Measurements from ENCODE around the gene ZNF683. TPM values are rescaled to one million over a fixed set of nuclear protein-coding genes. Genes with fewer than 3 reads are reported as not detected.

ZNF683 gene
- total and polyA plus RNA-seq, 4 experiments from 2014 or later, result 0.49 to 0.63 TPM; not detected in 2

GRCh38 chr1:26370591-26371382 lies 1.8 kb downstream of the ZNF683 start:
- CTCF ChIA-PET (ENCODE audit: partially characterized antibody), result interaction anchor here (1.1 to 15.0 kb wide), 7 partner anchors 8 to 88 kb away, joined by 3 to 307 read pairs (median 4); partner anchors contain the start of genes CD52 and SH3BGRL3
- Mint-ChIP-seq H3K27me3 (no peaks in the 10 kb centered on the region), H3K36me3 (no peaks in the 10 kb centered on the region), H3K27ac (peak overlapping the region; percentile 81 to 97 (median 88)), H3K4me1 (peaks cover 51 to 80% (median 64%) of the 10 kb centered on the region in 4 donors), H3K4me3 (peak overlapping the region in 7 of 8 donors; percentile 60 to 79 (median 68)), H3K9me3 (peaks cover 0 to 6% (median 3%) of the 10 kb centered on the region in 8 donors)
- Histone ChIP-seq H3K4me3 (ENCODE audit: low read length in 2 of 2) (peak overlapping the region in 1 of 2 donors; percentile 23), H3K27me3 (ENCODE audit: insufficient read depth, low read length) (no peaks in the 10 kb centered on the region), H3K27ac (ENCODE audit: low read depth, low read length) (no peak overlapping the region), H3K36me3 (ENCODE audit: insufficient read depth, low read length) (no peaks in the 10 kb centered on the region), H3K9me3 (ENCODE audit: control insufficient read depth in 1 of 2, low read length in 2 of 2) (no peaks in the 10 kb centered on the region), H3K4me1 (ENCODE audit: insufficient read depth, low read length) (peaks cover 81% of the 10 kb centered on the region)
- POLR2A ChIA-PET (ENCODE audit: partially characterized antibody), result interaction anchor here (0.5 to 2.8 kb wide), 19 partner anchors 8 to 137 kb away, joined by 3 to 20 read pairs (median 4); partner anchors contain the start of genes CEP85 and SH3BGRL3
- DNase-seq, result no peak
- intact Hi-C loops (cut with micrococcal nuclease), result no loop called here

GRCh38 chr1:26368486-26368885 lies 4.1 kb downstream of the ZNF683 start:
- peak overlapping the region in 5 of 7 donors; percentile 38 to 68 (median 57) for H3K27ac Mint-ChIP-seq
- DNase-seq, result no peak

GRCh38 chr1:26368006-26368405 lies 4.5 kb downstream of the ZNF683 start:
- Histone ChIP-seq H3K9me3 (ENCODE audit: control insufficient read depth in 1 of 2, low read length in 2 of 2) (no peaks in the 10 kb centered on the region), H3K27me3 (ENCODE audit: insufficient read depth, low read length) (no peaks in the 10 kb centered on the region), H3K36me3 (ENCODE audit: insufficient read depth, low read length) (no peaks in the 10 kb centered on the region), H3K27ac (ENCODE audit: low read depth, low read length) (no peak overlapping the region), H3K4me3 (ENCODE audit: low read length in 2 of 2) (no peak overlapping the region), H3K4me1 (ENCODE audit: insufficient read depth, low read length) (peaks cover 71% of the 10 kb centered on the region)
- Mint-ChIP-seq H3K36me3 (no peaks in the 10 kb centered on the region), H3K4me3 (no peak overlapping the region), H3K27me3 (no peaks in the 10 kb centered on the region), H3K4me1 (peaks cover 35 to 75% (median 57%) of the 10 kb centered on the region in 4 donors), H3K27ac (peak overlapping the region in 6 of 7 donors; percentile 22 to 81 (median 53)), H3K9me3 (peaks cover 0 to 6% (median 3%) of the 10 kb centered on the region in 8 donors)
- intact Hi-C loops (cut with micrococcal nuclease), result no loop called here
- ChIA-PET POLR2A (ENCODE audit: partially characterized antibody) (interaction anchor here (0.8 to 1.7 kb wide), 4 partner anchors 10 to 83 kb away, joined by 3 to 6 read pairs (median 4); no protein-coding TSS in a partner anchor), CTCF (ENCODE audit: partially characterized antibody) (interaction anchor here (1.0 to 15.0 kb wide), 3 partner anchors 9 to 85 kb away, joined by 3 to 307 read pairs (median 195); partner anchors contain the start of gene SH3BGRL3)
- no peak for DNase-seq

More at GRCh38 chr1:26368486-26368885, 4.1 kb downstream of the ZNF683 start:
- no peaks in the 10 kb centered on the region for H3K27me3 ChIP-seq (ENCODE audit: insufficient read depth, low read length)
- no peaks in the 10 kb centered on the region for H3K9me3 ChIP-seq (ENCODE audit: control insufficient read depth in 1 of 2, low read length in 2 of 2)
- Mint-ChIP-seq H3K36me3 (no peaks in the 10 kb centered on the region), H3K27me3 (no peaks in the 10 kb centered on the region), H3K4me1 (peaks cover 38 to 75% (median 56%) of the 10 kb centered on the region in 4 donors), H3K9me3 (peaks cover 0 to 6% (median 3%) of the 10 kb centered on the region in 8 donors), H3K4me3 (no peak overlapping the region)
- CTCF ChIA-PET (ENCODE audit: partially characterized antibody), result interaction anchor here (1.0 to 15.0 kb wide), 3 partner anchors 8 to 86 kb away, joined by 3 to 307 read pairs (median 195); partner anchors contain the start of gene SH3BGRL3
- POLR2A ChIA-PET (ENCODE audit: partially characterized antibody), result interaction anchor here (0.9 to 2.8 kb wide), 4 partner anchors 10 to 83 kb away, joined by 3 to 20 read pairs (median 5); no protein-coding TSS in a partner anchor
- H3K4me1 ChIP-seq (ENCODE audit: insufficient read depth, low read length), result peaks cover 71% of the 10 kb centered on the region
- no peak overlapping the region for H3K4me3 ChIP-seq (ENCODE audit: low read length in 2 of 2)
- intact Hi-C loops (cut with micrococcal nuclease), result no loop called here
- H3K36me3 ChIP-seq (ENCODE audit: insufficient read depth, low read length), result no peaks in the 10 kb centered on the region
- no peak overlapping the region for H3K27ac ChIP-seq (ENCODE audit: low read depth, low read length)

GRCh38 chr1:26367441-26367840 lies 5.1 kb downstream of the ZNF683 start:
- intact Hi-C loops (cut with micrococcal nuclease), result no loop called here
- Histone ChIP-seq H3K27ac (ENCODE audit: low read depth, low read length) (no peak overlapping the region), H3K36me3 (ENCODE audit: insufficient read depth, low read length) (no peaks in the 10 kb centered on the region), H3K9me3 (ENCODE audit: control insufficient read depth in 1 of 2, low read length in 2 of 2) (no peaks in the 10 kb centered on the region), H3K4me3 (ENCODE audit: low read length in 2 of 2) (no peak overlapping the region), H3K27me3 (ENCODE audit: insufficient read depth, low read length) (no peaks in the 10 kb centered on the region), H3K4me1 (ENCODE audit: insufficient read depth, low read length) (peaks cover 70% of the 10 kb centered on the region)
- no peak for DNase-seq
- Mint-ChIP-seq H3K27me3 (no peaks in the 10 kb centered on the region), H3K27ac (peak overlapping the region in 2 of 7 donors; percentile 52 to 71), H3K4me3 (no peak overlapping the region), H3K4me1 (peaks cover 32 to 74% (median 55%) of the 10 kb centered on the region in 4 donors), H3K9me3 (peaks cover 0 to 6% (median 3%) of the 10 kb centered on the region in 8 donors), H3K36me3 (no peaks in the 10 kb centered on the region)
- ChIA-PET CTCF (ENCODE audit: partially characterized antibody) (interaction anchor here (1.8 to 15.0 kb wide), 3 partner anchors 10 to 85 kb away, joined by 5 to 307 read pairs (median 195); partner anchors contain the start of gene SH3BGRL3), POLR2A (ENCODE audit: partially characterized antibody) (interaction anchor here (0.6 to 1.7 kb wide), 5 partner anchors 11 to 82 kb away, joined by 3 to 6 read pairs (median 3); partner anchors contain the start of gene CD52)

- POLR2A ChIA-PET (ENCODE audit: partially characterized antibody), result interaction anchor here (0.6 to 9.3 kb wide), 13 partner anchors 12 to 238 kb away, joined by 3 to 174 read pairs (median 14); partner anchors contain the start of genes SH3BGRL3, UBXN11, ZNF593 and ZNF683
- intact Hi-C loops (cut with micrococcal nuclease), result loop anchor here (1.0 kb wide), 1 partner anchor 126 kb away; no protein-coding TSS in a partner anchor
- Histone ChIP-seq H3K4me1 (ENCODE audit: insufficient read depth, low read length) (peaks cover 67% of the 10 kb centered on the region), H3K36me3 (ENCODE audit: insufficient read depth, low read length) (no peaks in the 10 kb centered on the region), H3K27me3 (ENCODE audit: insufficient read depth, low read length) (no peaks in the 10 kb centered on the region), H3K27ac (ENCODE audit: low read depth, low read length) (no peak overlapping the region), H3K4me3 (ENCODE audit: low read length in 2 of 2) (no peak overlapping the region), H3K9me3 (ENCODE audit: control insufficient read depth in 1 of 2, low read length in 2 of 2) (no peaks in the 10 kb centered on the region)
- no peaks in the 10 kb centered on the region for H3K27me3 Mint-ChIP-seq
- H3K4me1 Mint-ChIP-seq, result peaks cover 26 to 74% (median 46%) of the 10 kb centered on the region in 4 donors
- no peak overlapping the region for H3K4me3 Mint-ChIP-seq
- H3K9me3 Mint-ChIP-seq, result no peaks in the 10 kb centered on the region
- no peak for DNase-seq
- H3K36me3 Mint-ChIP-seq, result no peaks in the 10 kb centered on the region
- H3K27ac Mint-ChIP-seq, result peak overlapping the region in 1 of 7 donors; percentile 55
- CTCF ChIA-PET (ENCODE audit: partially characterized antibody), result interaction anchor here (0.7 to 15.0 kb wide), 22 partner anchors 11 to 191 kb away, joined by 3 to 307 read pairs (median 12); partner anchors contain the start of genes CD52, CEP85, CRYBG2 and SH3BGRL3
These were observed 7.6 kb downstream of the ZNF683 start for GRCh38 chr1:26364956-26365355.

- Mint-ChIP-seq H3K4me3 (peak overlapping the region in 6 of 8 donors; percentile 54 to 82 (median 64)), H3K36me3 (no peaks in the 10 kb centered on the region), H3K27ac (peak overlapping the region in 6 of 7 donors; percentile 27 to 88 (median 70)), H3K9me3 (peaks cover 0 to 2% (median 0%) of the 10 kb centered on the region in 8 donors), H3K4me1 (peaks cover 31 to 81% (median 52%) of the 10 kb centered on the region in 4 donors), H3K27me3 (no peaks in the 10 kb centered on the region)
- no peaks in the 10 kb centered on the region for H3K27me3 ChIP-seq (ENCODE audit: insufficient read depth, low read length)
- no peak overlapping the region for H3K27ac ChIP-seq (ENCODE audit: low read depth, low read length)
- ChIA-PET CTCF (ENCODE audit: partially characterized antibody) (interaction anchor here (0.6 to 15.0 kb wide), 36 partner anchors 10 to 459 kb away, joined by 3 to 307 read pairs (median 7); partner anchors contain the start of genes CD52, CEP85, CRYBG2 and SH3BGRL3), POLR2A (ENCODE audit: partially characterized antibody) (interaction anchor here (0.6 to 9.3 kb wide), 15 partner anchors 8 to 129 kb away, joined by 3 to 174 read pairs (median 4); partner anchors contain the start of genes CD52, SH3BGRL3, UBXN11 and ZNF683)
- H3K4me3 ChIP-seq (ENCODE audit: low read length in 2 of 2), result no peak overlapping the region
- intact Hi-C loops (cut with micrococcal nuclease), result loop anchor here (1.0 to 2.0 kb wide), 10 partner anchors 10 to 124 kb away; no protein-coding TSS in a partner anchor
- DNase-seq, result peak; percentile 78 to 84 (median 79)
- H3K4me1 ChIP-seq (ENCODE audit: insufficient read depth, low read length), result peaks cover 70% of the 10 kb centered on the region
- no peaks in the 10 kb centered on the region for H3K9me3 ChIP-seq (ENCODE audit: control insufficient read depth in 1 of 2, low read length in 2 of 2)
- H3K36me3 ChIP-seq (ENCODE audit: insufficient read depth, low read length), result no peaks in the 10 kb centered on the region
These were observed 8.8 kb downstream of the ZNF683 start for GRCh38 chr1:26363549-26364448.

Data from CD4-positive, alpha-beta memory T cell (primary cell).